Measurements from ENCODE around the gene TAF13. TPM values are rescaled to one million over a fixed set of nuclear protein-coding genes. Genes with fewer than 3 reads are reported as not detected.
A peak's percentile ranks its signal among the peaks of the same experiment; 100 is the strongest.

The TAF13 gene
- total RNA-seq, 2 experiments from 2014 or later = 25.9 to 26.5 TPM

- Histone ChIP-seq H3K4me1 (ENCODE audit: insufficient read depth, low read length) (peaks cover 14% of the 10 kb centered on the region), H3K27me3 (ENCODE audit: control insufficient read depth in 1 of 2, insufficient read depth in 2 of 2, low read length in 2 of 2) (no peaks in the 10 kb centered on the region), H3K4me3 (ENCODE audit: low read length) (no peak overlapping the region), H3K9me3 (ENCODE audit: control insufficient read depth in 1 of 2, insufficient read depth in 1 of 2, low read length in 2 of 2) (no peaks in the 10 kb centered on the region), H3K36me3 (ENCODE audit: insufficient read depth, low read length) (no peaks in the 10 kb centered on the region), H3K27ac (ENCODE audit: low read depth in 1 of 2, low read length in 2 of 2) (no peak overlapping the region)
- Mint-ChIP-seq H3K27me3 (peaks cover 4% of the 10 kb centered on the region), H3K4me3 (no peak overlapping the region), H3K4me1 (ENCODE audit: low read depth) (peaks cover 16% of the 10 kb centered on the region), H3K9me3 (no peaks in the 10 kb centered on the region), H3K36me3 (ENCODE audit: low read depth) (peaks cover 5% of the 10 kb centered on the region), H3K27ac (no peak overlapping the region)
- DNase-seq (no peak), ATAC-seq (ENCODE audit: poor library complexity) (no peak)
- no peak for TF ChIP-seq CTCF (IDR thresholded peaks at IDR 0.05)
- POLR2A ChIA-PET = interaction anchor here (1.9 kb wide), 1 partner anchor 30 kb away, joined by 5 read pairs; the partner anchor contains the start of gene TAF13
- intact Hi-C loops (cut with DNase I, micrococcal nuclease) = no loop called here
- CTCF ChIA-PET = interaction anchor here (0.6 kb wide), 1 partner anchor 120 kb away, joined by 3 read pairs; no protein-coding TSS in a partner anchor
These were observed 30.2 kb downstream of the TAF13 start for GRCh38 chr1:109045595-109045994.

GRCh38 chr1:109041621-109042468 is 34.0 kb downstream of the TAF13 start, which contains the start of gene WDR47:
Gene WDR47, minus strand, starts transcription at chr1:109042102. Its CDS starts 18,590 bp downstream, at chr1:109023512.
- CTCF ChIA-PET = interaction anchor here (1.5 to 1.9 kb wide), 2 partner anchors 58 to 71 kb away, joined by 12 to 13 read pairs; a partner anchor contains a TSS

More at GRCh38 chr1:109041621-109042468, 34.0 kb downstream of the TAF13 start, which contains the start of gene WDR47:
- Mint-ChIP-seq H3K27me3 (no peaks in the 10 kb centered on the region), H3K9me3 (no peaks in the 10 kb centered on the region), H3K27ac (peak within 1 kb of the TSS; percentile 91), H3K4me1 (ENCODE audit: low read depth) (peaks cover 22% of the 10 kb centered on the region), H3K4me3 (peak within 1 kb of the TSS; percentile 97), H3K36me3 (ENCODE audit: low read depth) (peaks cover 5% of the 10 kb centered on the region)
- POLR2A ChIA-PET = interaction anchor here (0.6 to 2.1 kb wide), 17 partner anchors 9 to 1297 kb away, joined by 3 to 68 read pairs (median 8); partner anchors contain the start of genes AHCYL1, CLCC1, GSTM1 and HENMT1
- H3K27ac ChIP-seq (ENCODE audit: low read depth in 1 of 2, low read length in 2 of 2) = peak within 1 kb of the TSS; percentile 69 to 79
- ATAC-seq (ENCODE audit: poor library complexity) = peak; percentile 97
- H3K27me3 ChIP-seq (ENCODE audit: control insufficient read depth in 1 of 2, insufficient read depth in 2 of 2, low read length in 2 of 2) = no peaks in the 10 kb centered on the region
- peaks cover 14% of the 10 kb centered on the region for H3K4me1 ChIP-seq (ENCODE audit: insufficient read depth, low read length)
- intact Hi-C loops (cut with DNase I, micrococcal nuclease) = loop anchor here (2.0 to 5.0 kb wide), 10 partner anchors 35 to 385 kb away; partner anchors contain the start of genes CLCC1 (in 2 of the 2), TMEM167B (in 2 of the 2), ELAPOR1 (in 1 of the 2) and PSMA5 (in 1 of the 2)
- H3K36me3 ChIP-seq (ENCODE audit: insufficient read depth, low read length) = no peaks in the 10 kb centered on the region
- peak within 1 kb of the TSS; percentile 99 for H3K4me3 ChIP-seq (ENCODE audit: low read length)
- DNase-seq = peak; percentile 91 to 99 (median 95)
- H3K9me3 ChIP-seq (ENCODE audit: control insufficient read depth in 1 of 2, insufficient read depth in 1 of 2, low read length in 2 of 2) = no peaks in the 10 kb centered on the region
- TF ChIP-seq CTCF (IDR thresholded peaks at IDR 0.05) = no peak
